ENCODE results near the gene SYNPO.

Gene SYNPO

GRCh38 chr5:150596313-150596712, 44.1 kb upstream of the SYNPO start:
- TF ChIP-seq NFRKB (IDR thresholded peaks at IDR 0.05) (no peak), FOXK2 (IDR thresholded peaks at IDR 0.05) (no peak), CTBP1 (IDR thresholded peaks at IDR 0.05; ENCODE audit: borderline replicate concordance) (no peak), TARDBP (IDR thresholded peaks at IDR 0.05) (no peak), ZNF384 (IDR thresholded peaks at IDR 0.05) (no peak), PKNOX1 (IDR thresholded peaks at IDR 0.05) (no peak), SUZ12 (IDR thresholded peaks at IDR 0.05) (no peak), HDGF (IDR thresholded peaks at IDR 0.05; ENCODE audit: borderline replicate concordance) (no peak), FOXA1 (IDR thresholded peaks at IDR 0.05) (no peak), ARNT (IDR thresholded peaks at IDR 0.05) (no peak), FOXM1 (IDR thresholded peaks at IDR 0.05; ENCODE audit: borderline replicate concordance) (no peak), BHLHE40 (IDR thresholded peaks at IDR 0.05; ENCODE audit: borderline replicate concordance) (no peak), ELF4 (IDR thresholded peaks at IDR 0.05) (no peak)
- no peak for DNase-seq (ENCODE audit: extremely low spot score)
- ChIA-PET CTCF (no interaction called here), POLR2A (no interaction called here)

GRCh38 chr5:150596826-150597225, 43.6 kb upstream of the SYNPO start:
- DNase-seq (ENCODE audit: extremely low spot score) = no peak
- ChIA-PET POLR2A (no interaction called here), CTCF (no interaction called here)
- TF ChIP-seq BHLHE40 (IDR thresholded peaks at IDR 0.05; ENCODE audit: borderline replicate concordance) (no peak), PKNOX1 (IDR thresholded peaks at IDR 0.05) (no peak), FOXA1 (IDR thresholded peaks at IDR 0.05) (no peak), CTBP1 (IDR thresholded peaks at IDR 0.05; ENCODE audit: borderline replicate concordance) (no peak), L3MBTL2 (conservative IDR thresholded peaks at IDR 0.05) (no peak), LEF1 (IDR thresholded peaks at IDR 0.05; ENCODE audit: borderline replicate concordance) (no peak)

GRCh38 chr5:150598006-150598405, 42.5 kb upstream of the SYNPO start:
- TF ChIP-seq ARNT (IDR thresholded peaks at IDR 0.05) = no peak
- no peak for TF ChIP-seq FOXM1 (IDR thresholded peaks at IDR 0.05; ENCODE audit: borderline replicate concordance)
- no peak for TF ChIP-seq SP1 (IDR thresholded peaks at IDR 0.05)
- no peak for TF ChIP-seq ELF4 (IDR thresholded peaks at IDR 0.05)
- TF ChIP-seq L3MBTL2 (conservative IDR thresholded peaks at IDR 0.05) = no peak
- no peak for TF ChIP-seq PKNOX1 (IDR thresholded peaks at IDR 0.05)
- no peak for TF ChIP-seq FOXA1 (IDR thresholded peaks at IDR 0.05)
- TF ChIP-seq ZNF384 (IDR thresholded peaks at IDR 0.05) = no peak
- no peak for TF ChIP-seq TARDBP (IDR thresholded peaks at IDR 0.05)
- TF ChIP-seq LEF1 (IDR thresholded peaks at IDR 0.05; ENCODE audit: borderline replicate concordance) = no peak
- no peak for TF ChIP-seq SUZ12 (IDR thresholded peaks at IDR 0.05)
- no peak for TF ChIP-seq FOXK2 (IDR thresholded peaks at IDR 0.05)
- ChIA-PET POLR2A (no interaction called here), CTCF (no interaction called here)
- DNase-seq (ENCODE audit: extremely low spot score) = no peak

GRCh38 chr5:150598821-150599273, 41.6 kb upstream of the SYNPO start:
- DNase-seq (ENCODE audit: extremely low spot score) = no peak
- ChIA-PET CTCF (interaction anchor here (0.6 kb wide), 1 partner anchor 15 kb away, joined by 3 read pairs; no protein-coding TSS in a partner anchor), POLR2A (no interaction called here)
- no peak for TF ChIP-seq FOXM1 (IDR thresholded peaks at IDR 0.05; ENCODE audit: borderline replicate concordance)

GRCh38 chr5:150599281-150599680, 41.2 kb upstream of the SYNPO start:
- DNase-seq (ENCODE audit: extremely low spot score) = no peak
- TF ChIP-seq SP1 (IDR thresholded peaks at IDR 0.05) (no peak), TARDBP (IDR thresholded peaks at IDR 0.05) (no peak), BHLHE40 (IDR thresholded peaks at IDR 0.05; ENCODE audit: borderline replicate concordance) (no peak), SUZ12 (IDR thresholded peaks at IDR 0.05) (no peak), ZNF384 (IDR thresholded peaks at IDR 0.05) (no peak), L3MBTL2 (conservative IDR thresholded peaks at IDR 0.05) (no peak), FOXK2 (IDR thresholded peaks at IDR 0.05) (no peak), ELF4 (IDR thresholded peaks at IDR 0.05) (no peak), FOXM1 (IDR thresholded peaks at IDR 0.05; ENCODE audit: borderline replicate concordance) (no peak), ARNT (IDR thresholded peaks at IDR 0.05) (no peak), HDGF (IDR thresholded peaks at IDR 0.05; ENCODE audit: borderline replicate concordance) (no peak), NFRKB (IDR thresholded peaks at IDR 0.05) (no peak), LEF1 (IDR thresholded peaks at IDR 0.05; ENCODE audit: borderline replicate concordance) (no peak)
- ChIA-PET POLR2A (no interaction called here), CTCF (interaction anchor here (0.6 kb wide), 1 partner anchor 15 kb away, joined by 3 read pairs; no protein-coding TSS in a partner anchor)

GRCh38 chr5:150599917-150600511, 40.4 kb upstream of the SYNPO start:
- ChIA-PET CTCF (no interaction called here), POLR2A (no interaction called here)
- TF ChIP-seq BHLHE40 (IDR thresholded peaks at IDR 0.05; ENCODE audit: borderline replicate concordance) (no peak), FOXM1 (IDR thresholded peaks at IDR 0.05; ENCODE audit: borderline replicate concordance) (no peak), ELF4 (IDR thresholded peaks at IDR 0.05) (no peak), SP1 (IDR thresholded peaks at IDR 0.05) (no peak), HDGF (IDR thresholded peaks at IDR 0.05; ENCODE audit: borderline replicate concordance) (no peak), CTBP1 (IDR thresholded peaks at IDR 0.05; ENCODE audit: borderline replicate concordance) (no peak), ARNT (IDR thresholded peaks at IDR 0.05) (no peak), SUZ12 (IDR thresholded peaks at IDR 0.05) (no peak), FOXK2 (IDR thresholded peaks at IDR 0.05) (no peak), TARDBP (IDR thresholded peaks at IDR 0.05) (no peak), PKNOX1 (IDR thresholded peaks at IDR 0.05) (no peak), FOXA1 (IDR thresholded peaks at IDR 0.05) (no peak), L3MBTL2 (conservative IDR thresholded peaks at IDR 0.05) (no peak)
- DNase-seq (ENCODE audit: extremely low spot score) = no peak
